ENCODE measurements around the gene CSMD2.

CSMD2 gene

DNA sequence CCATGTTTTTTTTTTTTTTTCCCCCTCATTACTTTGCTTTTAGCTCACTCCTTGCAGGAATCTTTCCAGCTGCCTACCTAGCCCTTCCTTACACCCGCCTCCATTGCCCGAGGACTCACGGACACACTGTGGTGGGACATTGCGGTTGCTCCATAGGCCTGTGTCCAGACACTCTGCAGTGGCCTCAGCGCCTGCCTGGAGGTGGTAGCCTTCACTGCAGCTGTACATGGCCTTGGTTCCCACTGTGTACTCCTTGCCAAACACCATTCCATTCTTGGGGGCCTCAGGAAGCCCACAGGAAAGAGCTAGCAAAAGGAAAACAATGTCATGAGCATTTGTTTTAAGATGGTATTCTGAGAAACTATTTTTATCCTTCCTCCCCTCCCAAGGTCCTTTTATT lies 592.6 kb downstream of the CSMD2 start:
- DNase-seq, result no peak

DNA sequence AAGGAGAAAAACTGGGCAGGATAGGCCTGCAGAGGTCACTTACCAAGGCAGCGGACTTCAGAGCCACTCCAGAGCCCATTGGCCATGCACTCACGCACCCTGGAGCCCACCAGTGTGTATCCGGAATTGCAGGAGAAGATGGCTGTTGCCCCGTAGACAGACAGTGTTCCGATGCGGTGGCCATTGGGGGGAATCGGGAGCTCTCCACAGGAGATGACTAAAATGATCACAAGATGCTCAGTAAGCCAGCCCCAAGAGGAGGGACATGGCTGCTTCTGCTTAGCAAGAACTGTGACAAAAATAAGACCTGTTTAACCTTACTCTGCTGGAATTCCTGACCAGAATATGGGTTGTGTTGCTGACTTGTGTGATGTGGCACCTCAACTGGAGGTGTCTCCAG lies 595.7 kb downstream of the CSMD2 start:
- no peak for DNase-seq

DNA sequence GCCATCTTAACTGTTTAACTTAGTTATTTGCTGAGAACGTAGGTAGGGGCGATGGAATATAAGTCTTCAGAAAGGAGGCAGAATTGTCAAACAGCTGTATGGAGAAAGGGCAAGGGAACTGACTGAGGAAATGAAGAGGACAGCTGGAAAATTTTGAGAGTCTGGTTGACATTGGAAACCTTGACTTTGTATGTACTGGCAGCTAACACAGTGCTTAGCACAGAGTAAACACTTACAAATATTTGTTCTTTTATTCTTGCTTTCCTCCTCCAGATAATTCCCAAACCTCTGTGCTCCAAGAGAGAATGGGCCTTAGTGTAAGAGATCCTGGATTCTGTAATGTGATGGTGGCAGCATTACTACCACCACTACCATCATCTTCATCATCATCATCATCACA lies 601.3 kb downstream of the CSMD2 start:
- DNase-seq, result no peak

DNA sequence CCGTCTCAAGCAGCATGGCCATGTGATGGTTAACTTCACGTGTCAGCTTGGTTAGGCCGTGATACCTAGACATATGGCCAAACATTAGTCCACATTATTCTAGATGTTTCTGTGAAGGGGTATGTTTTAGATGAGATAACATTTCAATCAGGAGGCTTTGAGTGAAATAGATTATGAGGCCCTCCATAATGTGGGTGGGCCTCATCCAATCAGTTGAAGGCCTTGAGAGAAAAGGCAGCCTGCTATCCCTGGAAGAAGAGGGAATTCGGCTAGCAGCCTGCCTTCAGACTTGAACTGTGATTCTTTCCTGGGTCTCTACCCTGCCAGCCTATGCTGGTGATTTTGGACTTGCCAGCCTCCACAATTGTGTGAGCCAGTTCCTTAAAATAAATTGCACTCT lies 602.5 kb downstream of the CSMD2 start:
- DNase-seq, result no peak

DNA sequence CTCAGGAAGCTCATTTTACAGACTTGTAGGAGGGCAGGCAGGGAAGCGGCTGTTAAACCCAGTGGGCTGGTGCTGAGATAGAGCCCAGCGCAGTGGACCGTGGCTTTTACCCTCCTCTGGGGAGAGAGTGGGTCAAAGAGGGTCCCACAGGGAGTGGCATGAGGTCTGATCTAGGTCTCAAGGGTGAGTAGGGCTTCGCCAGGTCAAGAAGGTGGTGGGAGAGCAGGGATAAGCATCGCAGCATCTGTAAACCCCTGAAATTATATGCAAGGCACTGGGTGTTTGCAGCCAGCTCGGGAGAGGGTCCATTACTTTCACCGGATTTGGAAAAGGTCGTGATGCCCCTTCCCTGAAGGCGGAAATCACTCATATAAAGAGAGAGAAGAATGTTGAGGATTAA lies 603.5 kb downstream of the CSMD2 start:
- no peak for DNase-seq

DNA sequence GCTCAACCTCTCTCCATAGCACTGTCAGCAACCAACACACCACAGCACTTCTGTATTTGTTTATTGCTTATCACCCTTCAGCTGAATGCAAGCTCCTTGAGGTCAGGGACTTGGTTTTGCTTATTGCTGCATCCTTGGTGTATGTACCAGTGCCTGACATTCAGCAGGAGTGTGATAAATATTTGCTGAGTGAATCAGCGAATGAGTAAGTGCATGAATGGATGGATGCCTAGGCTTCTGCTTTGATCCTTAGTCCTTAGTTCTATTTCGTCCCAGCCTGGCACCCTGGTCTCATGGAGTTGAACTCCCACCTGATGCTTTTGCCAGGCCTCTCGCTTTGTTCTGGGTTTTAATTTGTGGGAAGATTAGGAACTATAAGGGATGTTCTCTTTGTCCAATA lies 604.4 kb downstream of the CSMD2 start:
- no peak for DNase-seq

DNA sequence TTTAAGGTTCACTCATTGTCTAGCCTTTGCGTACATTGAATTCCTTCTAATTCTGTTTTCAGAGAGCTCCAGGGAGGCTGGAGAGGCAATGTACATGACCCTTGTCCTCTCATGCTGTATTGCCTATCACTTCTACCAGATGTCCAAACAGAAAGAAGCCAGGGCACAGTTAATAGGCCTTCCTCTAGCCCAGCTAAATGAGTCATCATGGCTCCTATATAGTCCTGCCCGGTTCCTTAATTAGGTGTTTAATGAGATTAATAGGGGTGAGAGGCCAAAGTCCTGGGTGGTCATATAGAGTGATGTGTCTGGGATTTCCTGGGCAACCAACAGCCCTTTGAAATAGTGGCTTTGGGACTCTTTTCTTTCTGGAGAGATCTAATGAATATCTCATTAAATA lies 616.3 kb downstream of the CSMD2 start:
- DNase-seq, result no peak

DNA sequence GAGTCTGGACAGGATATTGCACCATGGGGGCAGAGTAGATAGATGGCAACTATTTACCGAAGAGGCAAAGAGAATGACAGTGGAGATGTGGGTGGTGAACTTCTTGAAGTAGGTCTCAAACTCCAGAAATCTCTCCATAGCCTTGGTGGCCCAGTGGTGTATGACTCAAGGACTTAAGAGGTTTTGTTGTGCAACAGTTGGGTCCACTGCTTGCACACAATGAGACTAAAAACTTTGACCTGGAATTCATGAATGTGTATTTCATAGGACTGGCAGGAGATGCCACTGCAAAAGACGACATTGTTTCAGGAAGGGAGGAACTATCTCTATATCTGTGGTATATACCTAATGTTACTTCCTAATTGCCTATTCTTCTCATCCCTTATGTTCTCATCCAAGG lies 616.7 kb downstream of the CSMD2 start:
- DNase-seq, result no peak

DNA sequence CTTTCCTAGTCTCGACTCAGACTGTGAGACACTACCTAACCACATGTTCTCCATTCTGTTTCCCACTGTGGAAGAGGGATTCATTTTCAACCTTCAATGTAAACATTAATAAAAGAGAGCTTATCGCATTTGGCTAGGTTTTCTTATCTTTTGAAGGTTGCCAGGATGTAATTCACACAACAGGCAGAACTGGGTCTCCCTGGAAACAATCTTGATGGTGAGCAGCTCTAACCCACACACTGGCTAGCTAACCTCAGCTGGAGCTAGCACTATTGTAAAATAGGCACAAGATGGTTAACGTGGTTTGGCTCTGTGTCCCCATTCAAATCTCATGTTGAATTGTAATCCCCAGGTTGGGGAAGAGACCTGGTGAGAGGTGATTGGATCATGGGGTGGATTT lies 617.5 kb downstream of the CSMD2 start:
- DNase-seq, result no peak

DNA sequence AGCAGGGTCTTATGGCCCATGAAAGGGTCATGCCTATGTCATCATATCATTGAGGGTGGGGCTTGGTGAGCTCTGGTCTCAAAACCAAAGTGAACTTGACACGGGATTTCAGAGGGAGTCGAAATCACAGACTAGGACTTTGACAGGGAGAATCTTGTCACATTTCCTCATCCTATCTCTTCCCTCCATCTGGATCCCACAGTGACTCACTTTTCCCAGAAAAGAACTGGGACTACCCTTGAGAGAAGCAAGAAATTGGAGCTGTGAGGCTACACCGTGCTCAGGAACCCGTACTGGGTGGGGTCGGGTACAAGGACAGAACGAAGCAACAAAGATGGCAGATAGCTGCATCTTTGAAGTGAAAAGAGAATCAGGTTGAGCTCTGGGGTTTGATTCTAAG lies 623.1 kb downstream of the CSMD2 start:
- no peak for DNase-seq

DNA sequence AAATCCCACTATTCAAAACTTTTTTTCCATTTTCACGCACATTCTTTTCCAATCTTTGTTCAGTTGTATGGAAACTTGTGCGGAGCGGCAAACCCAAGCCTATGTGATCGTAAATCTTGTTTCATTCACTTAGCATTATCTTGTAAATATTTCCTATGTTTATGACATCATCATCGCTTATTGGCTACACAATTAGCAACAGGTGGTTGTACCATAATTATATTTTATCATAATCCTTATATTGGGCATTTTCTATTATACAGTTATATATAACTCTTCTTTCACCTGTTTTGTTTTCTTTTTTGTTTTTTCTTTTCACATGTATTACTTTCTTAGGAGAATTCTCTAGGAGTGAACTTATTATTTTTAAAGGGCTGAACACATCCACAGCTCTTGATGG lies 627.1 kb downstream of the CSMD2 start:
- DNase-seq, result no peak

DNA sequence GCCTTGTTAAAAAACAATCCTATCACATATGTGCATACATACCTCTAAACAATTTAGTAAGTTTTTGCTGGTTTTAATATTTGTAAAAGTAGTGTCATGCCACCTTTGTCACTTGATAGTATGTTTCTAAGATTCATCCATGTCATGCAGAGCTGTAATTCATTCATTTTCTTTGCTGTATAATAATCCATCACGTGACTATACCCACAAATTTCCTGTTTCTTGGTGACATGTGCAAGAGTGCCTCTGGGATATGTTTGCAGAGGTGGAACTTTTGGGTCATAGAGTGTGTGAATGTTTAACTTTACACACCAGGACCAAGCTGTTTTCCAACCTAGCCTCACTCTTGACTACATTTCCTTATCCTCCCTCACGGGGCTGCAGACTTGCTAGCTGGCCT lies 629.7 kb downstream of the CSMD2 start:
- no peak for DNase-seq

DNA sequence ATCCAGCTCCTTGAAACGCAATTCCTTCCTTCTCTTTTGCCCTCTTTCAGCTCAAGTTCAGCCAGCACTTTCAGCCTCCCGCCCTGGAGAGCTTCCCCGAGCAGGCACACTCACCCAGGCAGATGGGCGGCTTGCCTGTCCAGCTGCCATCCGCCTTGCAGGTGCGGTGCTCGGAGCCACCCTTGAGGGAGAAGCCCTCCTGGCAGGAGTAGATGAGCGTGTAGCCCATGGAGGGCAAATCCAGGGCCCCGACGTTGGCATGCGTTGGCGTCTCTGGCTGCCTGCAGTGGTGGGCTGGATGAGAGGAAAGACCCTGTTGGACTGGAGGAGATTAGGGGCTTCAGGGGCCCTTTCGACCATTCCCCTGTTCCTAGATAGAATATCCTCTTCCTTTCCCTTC lies 632.1 kb downstream of the CSMD2 start:
- no peak for DNase-seq

DNA sequence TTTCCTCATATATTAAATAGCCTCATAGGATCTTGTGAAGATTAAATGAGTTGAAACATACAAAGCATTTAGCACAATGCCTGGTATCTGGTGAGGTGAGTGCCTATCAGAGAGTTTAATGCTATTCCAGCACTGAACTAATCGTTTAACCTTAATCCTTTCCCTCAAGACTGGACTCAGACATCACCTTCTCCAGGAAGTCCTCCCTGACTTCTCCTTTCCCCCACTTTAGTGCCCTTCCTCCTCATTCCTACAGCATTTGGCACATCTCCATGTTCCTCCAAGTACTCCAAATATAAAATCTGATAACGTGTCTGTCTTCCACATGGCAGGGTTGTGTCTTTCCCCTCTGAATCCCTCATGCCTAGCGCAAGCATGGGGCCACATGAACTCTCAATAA lies 632.8 kb downstream of the CSMD2 start:
- DNase-seq, result no peak

DNA sequence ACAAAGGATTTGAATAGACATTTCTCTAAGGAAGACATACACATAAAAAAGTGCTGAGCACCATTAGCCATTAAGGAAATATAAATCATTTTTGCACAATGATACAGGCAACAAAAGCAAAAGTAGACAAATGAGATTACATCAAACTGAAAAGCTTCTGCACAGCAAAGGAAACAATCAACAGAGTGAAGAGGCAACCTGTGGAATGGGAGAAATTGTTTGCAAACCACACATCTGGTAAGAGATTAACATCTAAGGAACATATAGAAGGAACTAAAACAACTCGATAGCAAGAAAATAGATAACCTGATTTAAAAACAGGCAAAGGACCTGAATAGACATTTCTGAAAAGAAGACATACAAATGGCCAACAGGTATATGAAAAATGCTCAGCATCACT lies 635.1 kb downstream of the CSMD2 start:
- no peak for DNase-seq

DNA sequence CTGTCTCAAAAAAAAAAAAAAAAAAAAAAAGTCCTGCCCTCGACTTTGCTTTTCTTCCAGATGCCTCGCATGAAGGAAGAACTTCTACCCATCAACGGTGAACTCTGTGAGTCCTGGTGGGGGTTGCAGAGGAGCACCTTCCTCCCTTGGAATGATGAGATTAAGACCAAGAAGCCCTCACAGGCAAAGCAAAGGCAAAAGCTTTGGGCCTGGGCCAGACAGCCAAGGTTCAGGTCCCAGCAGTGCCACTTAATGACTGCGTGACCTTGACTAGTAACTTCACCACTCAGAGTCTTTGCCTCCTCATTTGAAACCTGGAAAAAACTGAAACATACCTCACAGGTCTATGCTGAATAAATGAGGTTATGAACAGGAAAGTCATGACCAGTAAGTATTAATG lies 637.1 kb downstream of the CSMD2 start:
- no peak for DNase-seq

DNA sequence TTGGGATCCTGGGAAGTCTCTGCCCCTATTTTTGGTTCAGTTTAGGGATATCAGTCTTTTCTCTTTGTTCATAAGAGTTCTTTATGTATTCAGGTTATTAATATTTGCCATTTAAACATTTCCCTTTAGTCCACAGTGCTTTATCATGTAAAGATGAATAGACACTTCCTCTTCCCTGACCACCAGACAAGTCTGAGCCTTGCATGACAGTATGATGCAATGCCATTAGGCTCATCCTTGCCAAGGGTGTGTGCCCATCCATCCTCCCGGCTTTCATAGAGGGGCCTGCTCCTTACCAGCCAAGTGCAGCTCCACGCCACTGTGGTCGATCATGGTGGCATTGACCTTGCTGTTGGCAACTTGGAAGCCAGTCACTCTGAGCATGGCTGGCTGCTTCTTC lies 640.4 kb downstream of the CSMD2 start:
- no peak for DNase-seq

DNA sequence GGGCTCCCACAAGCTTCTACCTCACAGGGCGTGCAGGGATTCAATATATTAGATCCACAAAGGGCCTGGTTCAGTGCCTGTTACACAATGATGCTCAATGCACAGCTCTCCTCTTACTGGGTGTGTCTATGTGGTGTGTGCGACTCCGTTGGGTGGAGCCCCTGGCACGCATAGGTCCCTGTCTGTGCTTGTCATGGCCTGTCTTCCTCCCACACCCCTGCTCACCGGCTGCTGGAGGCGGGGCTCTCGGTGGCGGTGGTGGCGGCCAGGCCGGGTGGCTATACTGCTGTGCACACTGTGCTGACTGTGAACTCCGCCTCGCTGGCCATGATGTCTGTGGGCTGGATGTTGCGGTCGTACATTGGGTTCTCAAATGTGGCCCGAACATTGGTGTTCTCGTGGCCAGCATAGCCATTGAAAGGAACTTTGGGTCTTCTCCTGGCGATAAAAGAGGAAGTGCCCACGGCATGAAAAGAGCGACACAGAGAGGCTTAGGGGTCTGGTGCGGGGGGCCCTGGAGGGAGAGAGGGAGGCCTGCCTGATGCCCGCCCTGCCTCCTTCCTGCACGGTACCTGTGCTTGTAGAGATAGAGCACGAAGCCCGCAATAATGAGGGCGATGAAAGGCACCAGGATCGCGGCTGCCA lies 645.7 kb downstream of the CSMD2 start:
- DNase-seq, result no peak

DNA sequence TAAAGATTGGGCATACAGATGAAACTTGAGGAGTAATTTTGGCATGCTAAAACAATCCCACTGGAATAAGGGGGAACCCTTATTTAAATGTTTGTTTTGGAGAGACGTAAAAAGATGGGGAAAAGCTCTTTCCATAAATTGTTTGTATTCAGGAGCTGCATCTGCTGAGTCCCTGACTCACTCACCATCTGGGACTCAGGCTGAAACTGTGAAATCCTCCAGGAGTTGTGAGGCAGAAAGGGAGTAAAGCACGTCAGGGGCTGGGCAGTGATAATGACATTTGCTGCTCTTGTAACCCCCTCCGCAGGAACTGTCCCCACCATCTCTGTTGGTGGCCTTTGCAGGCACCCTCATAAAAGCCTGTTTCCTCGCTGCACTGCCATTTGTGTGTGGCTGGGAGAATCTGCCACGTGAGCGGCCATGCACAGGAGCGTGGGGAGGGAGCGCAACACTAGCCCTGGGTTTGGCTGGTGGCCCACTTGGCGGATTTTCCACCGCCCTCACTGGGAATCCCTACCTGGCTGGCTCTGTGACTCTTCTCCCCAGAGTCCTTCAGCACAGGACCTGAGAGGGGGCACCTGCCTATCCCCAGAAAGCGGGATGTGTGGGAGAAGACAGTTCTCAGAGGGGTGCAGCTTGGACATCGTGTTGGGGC lies 647.3 kb downstream of the CSMD2 start:
- no peak for DNase-seq

DNA sequence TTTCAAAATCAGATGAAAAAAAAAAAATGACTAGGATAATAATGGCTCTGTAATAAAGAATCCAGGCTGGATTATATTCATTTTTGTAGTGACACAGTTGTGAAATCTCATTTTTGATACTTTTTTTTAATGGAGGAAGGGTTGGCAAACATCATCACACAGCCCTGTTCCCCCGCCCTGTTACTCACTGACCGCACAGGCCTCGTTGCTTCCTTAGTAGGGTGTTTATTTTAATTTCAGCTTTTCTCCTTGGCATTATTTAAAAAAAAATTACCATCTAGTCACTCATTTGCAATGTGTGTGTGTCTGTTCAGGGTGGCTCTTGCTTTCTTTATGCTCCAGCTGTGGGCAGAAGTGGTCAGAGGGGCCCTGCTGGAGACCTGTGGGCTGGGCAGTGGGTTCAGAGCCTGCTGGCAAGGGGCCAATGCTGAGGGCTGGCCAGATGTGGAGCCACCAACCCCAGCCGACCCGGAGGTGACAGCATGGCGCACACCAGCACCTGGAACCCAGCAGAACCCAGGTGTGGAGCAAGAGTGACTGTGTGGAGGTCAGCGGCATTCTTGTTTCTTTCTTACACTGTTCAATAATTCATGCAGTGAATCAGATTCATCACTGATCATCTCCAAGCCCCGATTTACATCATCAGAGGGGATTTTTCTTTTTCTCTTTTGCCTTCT lies 648.0 kb downstream of the CSMD2 start:
- DNase-seq, result no peak

DNA sequence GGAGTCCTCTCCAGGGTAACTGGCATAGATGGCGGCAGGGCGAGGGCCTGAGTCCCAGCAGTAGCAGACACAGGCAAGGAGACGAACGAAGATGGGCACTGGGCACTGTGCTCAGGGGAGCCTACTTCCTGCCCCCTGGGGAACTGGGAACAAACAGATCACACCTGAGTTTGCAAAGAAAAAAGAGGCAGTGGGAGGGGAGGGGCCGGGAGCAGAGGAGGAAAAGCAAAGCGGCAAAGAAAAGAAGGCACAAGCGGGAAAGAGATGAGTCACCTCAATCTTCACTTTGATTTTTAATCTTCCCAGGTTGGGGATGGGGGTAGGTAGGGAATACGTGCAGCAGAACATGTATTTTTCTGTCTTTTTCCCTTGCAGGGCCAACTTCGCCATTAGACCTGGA lies 648.6 kb downstream of the CSMD2 start:
- DNase-seq, result no peak

DNA sequence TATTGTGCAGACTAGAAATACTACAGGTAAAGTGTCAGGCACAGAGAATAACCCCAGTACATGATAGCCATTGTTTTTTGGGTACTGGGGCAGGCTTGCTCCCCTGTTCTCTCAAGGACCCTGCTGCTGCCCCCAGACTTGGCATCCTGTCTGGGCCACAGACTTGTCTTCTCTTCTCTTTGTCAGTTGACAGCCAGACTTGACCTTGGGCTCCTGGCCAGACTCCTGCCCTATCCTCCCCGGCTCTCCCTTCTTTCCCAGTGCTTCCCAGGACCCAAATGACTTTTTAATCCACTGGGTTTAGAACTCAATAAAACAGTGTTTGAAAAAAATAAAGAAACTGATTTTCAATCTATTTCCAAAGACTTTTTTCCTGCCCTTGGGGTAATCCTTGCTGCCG lies 649.4 kb downstream of the CSMD2 start:
- no peak for DNase-seq

DNA sequence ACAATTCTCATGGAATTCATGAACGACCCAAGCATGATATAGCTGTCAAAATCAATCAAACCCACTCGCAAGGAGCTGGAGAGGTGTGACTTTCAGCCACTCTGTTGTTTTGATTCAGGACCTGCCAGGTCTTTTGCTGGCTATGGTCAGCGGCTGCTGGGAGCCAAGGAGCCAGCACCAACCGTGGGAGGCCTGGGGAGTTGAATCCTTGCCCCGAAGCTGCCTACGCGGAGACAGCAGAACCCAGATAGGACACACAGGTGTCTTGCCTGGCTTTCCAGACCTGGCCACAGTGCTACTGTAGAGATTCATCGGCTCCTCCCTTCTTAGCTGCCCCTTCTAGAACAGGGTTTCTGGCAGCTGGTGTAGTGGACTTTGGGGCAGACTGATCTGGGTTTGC lies 649.9 kb downstream of the CSMD2 start:
- no peak for DNase-seq

DNA sequence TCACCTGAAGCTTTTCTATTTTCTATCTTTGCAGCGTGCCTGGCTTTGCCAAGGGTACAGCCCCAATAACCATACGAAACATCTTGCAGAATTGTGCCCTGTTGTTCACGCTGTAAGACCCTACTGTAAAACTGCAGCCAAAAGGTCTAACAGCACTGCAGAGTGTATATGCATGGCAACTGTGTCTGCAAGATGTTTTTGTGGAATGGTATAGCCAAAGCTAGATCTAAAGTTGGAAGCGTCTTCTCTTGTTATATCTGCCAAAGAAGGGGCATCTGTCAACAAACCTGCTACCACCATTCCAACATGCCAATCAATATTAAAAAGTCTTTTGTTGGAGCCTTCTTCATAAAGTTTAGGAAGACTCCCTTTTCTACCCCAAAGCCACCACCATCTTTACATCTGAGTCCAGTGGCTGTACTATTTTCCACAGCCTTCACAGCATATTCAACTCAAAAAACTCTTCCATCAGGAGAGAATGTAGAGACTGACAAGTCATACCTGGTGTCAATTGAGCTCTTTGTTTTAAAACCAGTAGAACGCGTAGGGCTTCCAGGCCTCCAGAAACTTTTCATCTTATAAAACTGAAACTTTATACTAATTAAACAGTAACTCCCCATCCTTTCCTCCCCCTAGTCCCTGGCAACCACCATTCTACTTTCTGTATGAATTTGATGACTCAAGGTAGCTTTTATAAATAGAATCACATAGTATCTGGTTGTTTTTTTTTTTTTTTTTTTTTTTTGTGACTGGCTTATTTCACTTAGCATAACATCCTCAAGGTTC lies 652.6 kb downstream of the CSMD2 start:
- no peak for DNase-seq

Measured in activated naive CD4-positive, alpha-beta T cell treated with Interleukin-2 at 50 U/mL for 16 hours (primary cell).